Measurements from ENCODE around the gene VPS50.
"Not testable (repeated sequence)": the region's sequence is repeated elsewhere in the genome, so short reads cannot be mapped to it uniquely, and the experiment has no call there.

The VPS50 gene

DNA sequence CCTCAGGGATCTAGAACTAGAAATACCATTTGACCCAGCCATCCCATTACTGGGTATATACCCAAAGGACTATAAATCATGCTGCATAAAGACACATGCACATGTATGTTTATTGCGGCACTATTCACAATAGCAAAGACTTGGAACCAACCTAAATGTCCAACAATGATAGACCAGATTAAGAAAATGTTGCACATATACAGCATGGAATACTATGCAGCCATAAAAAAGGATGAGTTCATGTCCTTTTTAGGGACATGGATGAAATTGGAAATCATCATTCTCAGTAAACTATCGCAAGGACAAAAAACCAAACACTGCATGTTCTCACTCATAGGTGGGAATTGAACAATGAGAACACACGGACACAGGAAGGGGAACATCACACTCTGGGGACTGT is 138.8 kb downstream of the VPS50 start:
- not testable (repeated sequence) for H3K27ac Mint-ChIP-seq; H3K36me3 Mint-ChIP-seq (ENCODE audit: insufficient read depth)

DNA sequence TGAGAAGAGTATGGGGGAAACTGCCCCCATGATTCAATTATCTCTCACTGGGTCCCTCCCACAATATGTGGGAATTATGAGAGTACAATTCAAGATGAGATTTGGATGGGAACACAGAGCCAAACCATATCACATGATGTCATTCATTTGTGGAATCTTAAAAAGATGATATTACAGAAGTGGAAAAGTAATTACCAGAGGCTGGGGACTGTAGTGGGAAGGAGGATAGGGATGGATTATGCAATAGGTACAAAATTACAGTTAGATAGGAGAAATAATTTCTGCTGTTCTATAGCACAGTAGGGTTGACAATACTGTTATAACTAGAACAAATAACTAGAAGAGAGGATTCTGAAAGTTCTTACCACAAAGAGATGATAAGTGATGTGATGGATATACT is 141.4 kb downstream of the VPS50 start:
- H3K36me3 Mint-ChIP-seq (ENCODE audit: insufficient read depth): peaks cover 3% of the 10 kb centered on the region
- H3K27ac Mint-ChIP-seq: no peak overlapping the region

More for the DNA sequence above, 138.8 kb downstream of the VPS50 start:
- H3K27me3 Mint-ChIP-seq: peaks cover 19 to 35% of the 10 kb centered on the region in 2 donors
- DNase-seq; H3K4me3 Mint-ChIP-seq; H3K4me1 Mint-ChIP-seq (ENCODE audit: low read depth in 2 of 2); H3K9me3 Mint-ChIP-seq; ATAC-seq (replicated peaks): not testable (repeated sequence)

DNA sequence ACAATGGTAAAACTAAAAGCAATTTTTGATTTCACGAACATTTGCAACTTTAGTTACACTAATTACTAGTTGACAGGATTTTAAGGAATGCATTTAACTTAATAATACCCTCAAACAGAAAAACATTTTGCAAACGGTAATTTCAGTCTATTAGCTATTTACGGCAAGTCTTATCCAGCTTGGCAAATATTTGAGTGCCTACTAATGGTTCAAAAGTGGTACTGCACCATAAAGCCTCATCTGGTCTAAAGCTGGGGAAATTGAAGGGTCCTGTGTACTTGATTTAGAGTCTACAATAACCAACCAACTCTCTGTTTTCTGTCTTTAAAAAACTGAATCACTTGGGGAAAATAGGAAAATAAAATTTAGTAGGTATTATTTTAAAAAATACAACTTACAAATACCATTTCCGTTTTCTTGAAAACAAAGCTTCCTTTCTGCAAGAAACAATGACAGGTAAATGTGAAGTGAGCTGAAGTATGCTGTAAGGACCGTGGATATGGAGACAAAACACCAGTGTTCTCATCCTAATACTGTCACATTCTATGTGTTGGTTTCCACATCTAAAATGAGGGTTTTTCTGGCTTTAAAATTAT is 142.3 kb downstream of the VPS50 start:
- ATAC-seq (replicated peaks) (peak; percentile 35), DNase-seq (no peak)
- H3K27ac Mint-ChIP-seq: no peak overlapping the region
- H3K36me3 Mint-ChIP-seq (ENCODE audit: insufficient read depth): peaks cover 3% of the 10 kb centered on the region
- H3K4me3 Mint-ChIP-seq: no peak overlapping the region
- H3K4me1 Mint-ChIP-seq (ENCODE audit: low read depth in 2 of 2): no peaks in the 10 kb centered on the region
- peaks cover 0 to 1% of the 10 kb centered on the region in 2 donors for H3K9me3 Mint-ChIP-seq
- H3K27me3 Mint-ChIP-seq: peaks cover 19 to 44% of the 10 kb centered on the region in 2 donors

More for the DNA sequence above, 141.4 kb downstream of the VPS50 start:
- H3K4me1 Mint-ChIP-seq (ENCODE audit: low read depth in 2 of 2): no peaks in the 10 kb centered on the region
- no peak for ATAC-seq (replicated peaks)
- H3K27me3 Mint-ChIP-seq: peaks cover 19 to 50% of the 10 kb centered on the region in 2 donors
- DNase-seq: no peak
- H3K9me3 Mint-ChIP-seq: peaks cover 0 to 7% of the 10 kb centered on the region in 2 donors
- H3K4me3 Mint-ChIP-seq: no peak overlapping the region

DNA sequence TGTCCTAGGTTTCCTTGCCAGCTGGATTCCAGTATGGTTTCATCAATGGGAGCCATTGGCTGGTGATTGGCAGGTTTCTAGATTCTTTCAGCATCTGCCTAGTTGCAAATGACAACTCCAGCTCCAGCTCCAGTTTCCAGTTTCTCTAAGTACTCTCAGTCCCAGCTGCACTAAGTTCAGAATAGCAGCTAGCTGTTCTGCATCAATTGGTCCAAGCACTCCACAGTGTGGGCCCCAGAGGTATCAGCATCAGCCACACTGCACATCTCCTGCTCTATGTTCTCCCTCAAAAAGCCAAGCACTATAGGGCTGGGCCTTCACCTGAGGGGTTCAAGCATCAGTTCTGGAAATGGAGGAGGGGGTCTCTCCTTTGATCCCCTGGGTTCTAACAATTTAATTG is 143.4 kb downstream of the VPS50 start:
- no peak overlapping the region for H3K4me3 Mint-ChIP-seq

DNA sequence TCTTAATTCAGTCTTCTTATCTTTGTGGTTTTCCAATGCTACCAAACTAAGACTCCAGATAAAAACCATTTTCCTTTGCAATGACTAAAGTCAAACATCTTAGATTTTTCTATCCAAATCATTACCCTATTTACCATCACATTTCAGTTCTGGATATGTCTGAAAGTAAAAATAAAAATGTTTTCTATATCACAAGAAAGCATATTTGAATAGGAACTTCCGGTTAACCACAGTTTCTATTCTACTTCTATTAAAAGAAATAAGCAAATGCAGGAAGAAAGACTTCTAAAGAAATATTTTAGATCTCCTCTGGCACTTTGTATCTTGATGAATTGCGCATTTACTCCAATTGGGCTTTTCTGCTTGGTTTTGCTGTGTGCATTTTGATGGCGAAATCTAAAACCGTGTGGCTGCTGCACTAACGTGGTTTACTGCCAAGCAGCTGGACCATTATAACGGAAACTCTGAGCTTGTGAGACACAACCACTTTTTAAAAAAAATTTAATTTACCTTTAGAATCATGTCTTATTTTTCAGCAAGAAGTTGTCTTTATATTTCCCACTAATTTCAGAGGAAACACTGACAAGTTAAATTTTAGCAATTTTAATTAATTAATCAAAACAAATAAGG is 146.1 kb downstream of the VPS50 start:
- Mint-ChIP-seq H3K27me3 (peaks cover 12 to 26% of the 10 kb centered on the region in 2 donors), H3K27ac (no peak overlapping the region), H3K9me3 (no peaks in the 10 kb centered on the region), H3K4me3 (no peak overlapping the region), H3K36me3 (ENCODE audit: insufficient read depth) (peaks cover 3% of the 10 kb centered on the region), H3K4me1 (ENCODE audit: low read depth in 2 of 2) (no peaks in the 10 kb centered on the region)
- no peak for DNase-seq
- ATAC-seq (replicated peaks): no peak

More for the DNA sequence above, 143.4 kb downstream of the VPS50 start:
- Mint-ChIP-seq H3K4me1 (ENCODE audit: low read depth in 2 of 2) (no peaks in the 10 kb centered on the region), H3K27ac (no peak overlapping the region), H3K27me3 (peaks cover 19 to 42% of the 10 kb centered on the region in 2 donors), H3K36me3 (ENCODE audit: insufficient read depth) (peaks cover 3% of the 10 kb centered on the region), H3K9me3 (no peaks in the 10 kb centered on the region)
- no peak for ATAC-seq (replicated peaks)
- DNase-seq: no peak

DNA sequence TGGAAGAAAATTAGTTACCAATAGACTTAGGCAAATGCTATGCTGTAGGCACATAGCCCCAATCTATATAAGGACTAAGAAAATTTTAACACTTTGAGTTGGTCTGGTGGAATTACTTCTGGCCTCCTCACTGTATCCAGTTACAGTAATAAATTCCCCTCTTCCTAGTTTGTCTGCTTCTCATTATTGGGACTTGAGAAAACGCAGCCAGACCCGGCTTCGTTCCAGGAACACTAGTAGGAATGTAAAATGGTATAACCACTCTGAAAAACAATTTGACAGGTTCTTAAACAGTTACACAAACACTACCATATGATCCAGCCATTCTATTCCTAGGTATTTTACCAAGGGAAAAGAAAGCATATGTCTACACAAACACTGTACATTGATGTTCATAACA is 150.2 kb downstream of the VPS50 start:
- H3K36me3 Mint-ChIP-seq (ENCODE audit: insufficient read depth): no peaks in the 10 kb centered on the region

DNA sequence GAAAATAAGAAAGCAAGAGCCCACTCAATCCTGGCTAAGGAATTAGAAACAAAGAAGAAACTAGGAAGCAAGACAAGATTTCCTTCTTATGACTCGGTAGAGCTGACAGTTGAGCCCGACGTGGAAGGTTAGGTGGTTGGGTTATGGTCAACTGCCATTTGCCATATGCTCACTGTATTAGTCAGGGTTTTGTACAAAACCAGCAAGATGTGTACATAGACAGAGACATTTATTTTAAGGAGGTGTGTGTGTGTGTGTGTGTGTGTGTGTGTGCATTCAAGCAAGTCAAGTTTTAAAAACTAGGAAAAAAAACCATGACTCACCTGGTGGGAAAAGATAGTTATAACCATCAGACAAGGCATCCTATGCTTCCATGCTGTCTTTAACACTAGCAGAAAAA is 158.5 kb downstream of the VPS50 start:
- H3K36me3 Mint-ChIP-seq (ENCODE audit: insufficient read depth): no peaks in the 10 kb centered on the region
- no peak overlapping the region for H3K4me3 Mint-ChIP-seq
- no peaks in the 10 kb centered on the region for H3K4me1 Mint-ChIP-seq (ENCODE audit: low read depth in 2 of 2)
- no peaks in the 10 kb centered on the region for H3K9me3 Mint-ChIP-seq
- H3K27ac Mint-ChIP-seq: no peak overlapping the region
- no peak for ATAC-seq (replicated peaks)
- H3K27me3 Mint-ChIP-seq: peaks cover 24 to 35% of the 10 kb centered on the region in 2 donors
- no peak for DNase-seq

More for the DNA sequence above, 150.2 kb downstream of the VPS50 start:
- ATAC-seq (replicated peaks) (no peak), DNase-seq (no peak)
- Mint-ChIP-seq H3K27me3 (peaks cover 35 to 37% of the 10 kb centered on the region in 2 donors), H3K9me3 (no peaks in the 10 kb centered on the region), H3K4me1 (ENCODE audit: low read depth in 2 of 2) (no peaks in the 10 kb centered on the region), H3K27ac (no peak overlapping the region), H3K4me3 (no peak overlapping the region)

DNA sequence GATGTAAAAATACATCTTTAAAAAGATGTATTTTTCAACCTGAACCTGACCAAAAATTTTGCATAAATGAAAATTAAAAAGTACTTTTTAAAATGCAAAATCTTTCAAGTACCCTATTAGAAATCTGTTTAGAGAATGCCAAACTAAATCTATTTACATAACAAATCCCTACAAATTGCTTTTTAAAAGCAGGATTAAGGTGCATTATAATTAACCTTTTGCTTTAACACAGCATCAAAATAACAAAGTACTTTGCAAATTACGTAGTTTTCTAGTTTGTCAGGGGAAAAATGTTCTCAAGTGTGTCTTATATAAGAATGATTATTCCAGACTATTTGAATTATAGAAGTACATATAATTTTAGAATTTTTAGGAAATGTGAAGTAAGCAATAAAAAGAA is 160.8 kb downstream of the VPS50 start:
- H3K36me3 Mint-ChIP-seq (ENCODE audit: insufficient read depth): no peaks in the 10 kb centered on the region
- no peak overlapping the region for H3K27ac Mint-ChIP-seq
- ATAC-seq (replicated peaks): no peak
- DNase-seq: no peak
- H3K9me3 Mint-ChIP-seq: no peaks in the 10 kb centered on the region
- no peak overlapping the region for H3K4me3 Mint-ChIP-seq
- H3K4me1 Mint-ChIP-seq (ENCODE audit: low read depth in 2 of 2): no peaks in the 10 kb centered on the region
- H3K27me3 Mint-ChIP-seq: peaks cover 11 to 13% of the 10 kb centered on the region in 2 donors

DNA sequence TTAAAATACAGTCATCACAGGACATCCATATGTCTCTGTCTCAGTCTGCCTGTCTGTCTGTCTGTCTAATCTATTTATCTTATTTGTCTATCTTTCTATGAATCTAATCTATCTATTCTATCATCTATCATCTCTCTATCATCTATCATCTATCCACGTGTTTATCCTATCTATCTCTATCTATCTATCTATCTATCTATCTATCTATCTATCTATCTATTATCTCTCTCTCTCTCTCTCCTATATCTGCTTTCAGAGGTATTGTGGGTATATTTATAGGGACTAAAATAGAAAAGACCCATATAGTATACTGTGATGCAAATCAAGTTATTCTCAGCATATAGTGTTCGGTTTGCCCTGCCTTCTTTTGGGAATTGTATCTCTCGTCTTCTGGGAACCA is 167.5 kb downstream of the VPS50 start:
- H3K27me3 Mint-ChIP-seq: peaks cover 14 to 22% of the 10 kb centered on the region in 2 donors
- no peak for DNase-seq
- H3K27ac Mint-ChIP-seq: no peak overlapping the region
- no peaks in the 10 kb centered on the region for H3K36me3 Mint-ChIP-seq (ENCODE audit: insufficient read depth)
- no peaks in the 10 kb centered on the region for H3K4me1 Mint-ChIP-seq (ENCODE audit: low read depth in 2 of 2)
- no peaks in the 10 kb centered on the region for H3K9me3 Mint-ChIP-seq
- no peak for ATAC-seq (replicated peaks)
- no peak overlapping the region for H3K4me3 Mint-ChIP-seq

DNA sequence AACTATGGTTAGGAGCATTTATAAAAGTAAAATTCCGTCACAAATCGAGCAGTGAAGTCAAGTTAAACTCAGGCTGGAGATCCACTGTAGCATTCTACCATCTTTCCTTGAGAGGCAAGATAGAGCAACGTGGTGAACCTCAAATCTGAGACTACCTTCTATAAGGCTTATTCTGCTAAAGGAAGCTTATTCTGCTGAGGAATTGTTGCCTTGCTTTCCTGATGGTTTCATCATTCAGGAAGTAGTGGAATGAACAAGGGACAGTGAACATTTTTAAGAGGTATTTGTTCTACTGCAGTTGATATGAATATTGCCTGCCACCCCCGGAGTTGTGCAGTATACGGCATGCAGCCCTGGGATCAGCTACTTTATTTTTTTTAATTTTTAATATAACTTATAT is 170.8 kb downstream of the VPS50 start:
- peaks cover 16 to 17% of the 10 kb centered on the region in 2 donors for H3K27me3 Mint-ChIP-seq
- peaks cover 0 to 13% of the 10 kb centered on the region in 2 donors for H3K9me3 Mint-ChIP-seq
- ATAC-seq (replicated peaks): no peak
- H3K36me3 Mint-ChIP-seq (ENCODE audit: insufficient read depth): no peaks in the 10 kb centered on the region
- no peak overlapping the region for H3K4me3 Mint-ChIP-seq
- DNase-seq: no peak
- H3K27ac Mint-ChIP-seq: no peak overlapping the region
- H3K4me1 Mint-ChIP-seq (ENCODE audit: low read depth in 2 of 2): no peaks in the 10 kb centered on the region

DNA sequence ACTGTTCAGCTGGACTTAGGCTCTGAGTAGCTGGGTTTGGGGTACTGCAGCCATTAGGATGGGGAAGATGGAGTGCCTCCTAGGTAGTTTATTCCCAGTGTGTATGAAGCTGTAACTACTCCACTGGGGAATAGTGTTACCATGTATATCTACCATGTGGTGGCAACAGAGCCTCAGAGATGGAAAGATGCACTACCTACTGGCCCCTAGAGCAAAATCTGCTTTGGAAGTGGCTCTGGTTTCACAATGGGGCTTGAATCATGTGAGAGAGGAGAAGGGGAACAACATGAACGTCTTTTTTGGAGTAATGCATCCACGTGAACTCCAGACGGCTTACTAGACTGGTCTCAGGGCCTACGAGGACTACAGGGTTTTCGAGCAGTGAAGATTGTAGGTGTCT is 175.1 kb downstream of the VPS50 start:
- DNase-seq (no peak), ATAC-seq (replicated peaks) (no peak)
- peaks cover 0 to 13% of the 10 kb centered on the region in 2 donors for H3K9me3 Mint-ChIP-seq
- no peak overlapping the region for H3K27ac Mint-ChIP-seq
- H3K4me3 Mint-ChIP-seq: no peak overlapping the region
- no peaks in the 10 kb centered on the region for H3K36me3 Mint-ChIP-seq (ENCODE audit: insufficient read depth)
- H3K27me3 Mint-ChIP-seq: peaks cover 8 to 24% of the 10 kb centered on the region in 2 donors
- no peaks in the 10 kb centered on the region for H3K4me1 Mint-ChIP-seq (ENCODE audit: low read depth in 2 of 2)

DNA sequence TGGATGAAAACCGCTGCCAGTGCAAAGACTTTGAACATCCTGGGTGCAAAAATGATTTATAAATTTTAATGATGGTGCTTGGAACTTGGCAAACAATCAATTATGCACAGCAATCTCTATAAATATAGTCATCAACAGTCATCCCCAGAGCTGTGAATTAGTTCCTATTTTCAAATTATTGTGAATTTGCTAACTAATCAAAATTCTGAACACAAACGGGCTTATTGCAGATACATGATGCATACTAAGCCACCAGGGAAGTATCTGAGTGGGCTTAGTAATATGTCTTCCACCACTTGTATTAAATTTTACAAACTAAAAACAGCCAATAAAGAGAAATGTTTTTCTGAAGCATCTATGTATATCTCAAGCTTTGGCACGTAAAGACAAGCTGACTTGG is 177.2 kb downstream of the VPS50 start:
- Mint-ChIP-seq H3K36me3 (ENCODE audit: insufficient read depth) (no peaks in the 10 kb centered on the region), H3K4me3 (no peak overlapping the region), H3K4me1 (ENCODE audit: low read depth in 2 of 2) (no peaks in the 10 kb centered on the region), H3K27me3 (peaks cover 8 to 20% of the 10 kb centered on the region in 2 donors), H3K27ac (no peak overlapping the region), H3K9me3 (peaks cover 0 to 13% of the 10 kb centered on the region in 2 donors)
- ATAC-seq (replicated peaks): no peak
- no peak for DNase-seq
